HepG2 (cell line): ENCODE results near the gene SHMT1. TPM values are rescaled to one million over a fixed set of nuclear protein-coding genes. Genes with fewer than 3 reads are reported as not detected.

Source experiments
- ATF1 ChIP-seq: IDR thresholded peaks from 2 replicates; pipeline ENCODE4 v1.6.1; 2016; ENCODE audit warnings: mild to moderate bottlenecking, control low read depth
- FOXK1 ChIP-seq: sonication (generic); formaldehyde crosslinking; IDR thresholded peaks from 2 replicates; pipeline ENCODE4 v1.4.0; 2020; ENCODE audit warnings: low read depth, missing genetic modification reagents, borderline replicate concordance
- HCFC1 ChIP-seq: fragments of 150-350 bp; IDR thresholded peaks from 2 replicates; pipeline ENCODE4 v1.6.1; 2014; ENCODE audit warnings: low read depth, low read length
- IRF9 ChIP-seq: sonication (generic); formaldehyde crosslinking; IDR thresholded peaks from 2 replicates; pipeline ENCODE4 v1.8.0; 2022; ENCODE audit warnings: missing genetic modification reagents, mild to moderate bottlenecking, borderline replicate concordance
- MYPOP ChIP-seq: sonication (generic); formaldehyde crosslinking; IDR thresholded peaks from 2 replicates; pipeline ENCODE4 v1.8.1; 2023; ENCODE audit warnings: mild to moderate bottlenecking, moderate library complexity, missing genetic modification reagents
- NPAS2 ChIP-seq: sonication (generic); formaldehyde crosslinking; IDR thresholded peaks from 2 replicates; pipeline ENCODE4 v1.8.0; 2022; ENCODE audit warnings: mild to moderate bottlenecking, missing genetic modification reagents, borderline replicate concordance
- PRDM15 ChIP-seq: sonication (generic); formaldehyde crosslinking; IDR thresholded peaks from 2 replicates; pipeline ENCODE4 v1.4.0; 2020; ENCODE audit warnings: missing genetic modification reagents
- RBAK ChIP-seq: sonication (generic); formaldehyde crosslinking; IDR thresholded peaks from 2 replicates; pipeline ENCODE4 v1.5.1; 2020; ENCODE audit warnings: mild to moderate bottlenecking, missing genetic modification reagents
- RXRA ChIP-seq: sonication (generic); formaldehyde crosslinking; IDR thresholded peaks from 2 replicates; pipeline ENCODE4 v1.5.1; 2020; ENCODE audit warnings: missing genetic modification reagents
- TEAD3 ChIP-seq: optimal IDR thresholded peaks from 2 replicates; pipeline ENCODE3; 2016; ENCODE audit warnings: borderline replicate concordance
- UBTF ChIP-seq: sonication (generic); formaldehyde crosslinking; IDR thresholded peaks from 2 replicates; pipeline ENCODE4 v1.4.0; 2020; ENCODE audit warnings: mild to moderate bottlenecking, missing genetic modification reagents
- ZNF224 ChIP-seq: sonication (generic); formaldehyde crosslinking; IDR thresholded peaks from 2 replicates; pipeline ENCODE4 v1.5.0; 2020; ENCODE audit warnings: mild to moderate bottlenecking, missing genetic modification reagents
- ZNF280D ChIP-seq: sonication (generic); formaldehyde crosslinking; IDR thresholded peaks from 2 replicates; pipeline ENCODE4 v1.5.1; 2020; ENCODE audit warnings: mild to moderate bottlenecking, missing genetic modification reagents
- ZNF292 ChIP-seq: sonication (generic); formaldehyde crosslinking; IDR thresholded peaks from 2 replicates; pipeline ENCODE4 v1.8.1; 2022; ENCODE audit warnings: mild to moderate bottlenecking, low read depth, missing genetic modification reagents, borderline replicate concordance
- ZNF7 ChIP-seq: IDR thresholded peaks from 2 replicates; pipeline ENCODE4 v1.6.1; 2016; ENCODE audit warnings: missing biosample characterization, missing genetic modification reagents
- ZNF768 ChIP-seq: sonication (generic); formaldehyde crosslinking; IDR thresholded peaks from 2 replicates; pipeline ENCODE4 v1.4.0; 2020; ENCODE audit warnings: missing genetic modification reagents
- polyA plus RNA-seq, 8 experiments: library from polyadenylated mRNA; depleted of rRNA in 3 of 8; stranded (reverse) in 7 of 8; unstranded in 1 of 8; fragments of >200 nt; fragmentation: Illumina TruSeq in 4 of 8; extraction: Trizol in 4 of 8; gene quantifications; 2 replicates each; pipeline versions ENCODE4 v1.2.1 to v1.2.3, GENCODE V29; 2011 to 2016; ENCODE audit warnings: low read depth in 4 of 8, missing spikeins in 1 of 8, mixed read lengths in 1 of 8; ENCODE audit not compliant: insufficient read depth in 1 of 8
- total RNA-seq, 5 experiments: library from RNA; depleted of rRNA; stranded (reverse); fragments of >200 nt; fragmentation: Illumina TruSeq; extraction: Trizol; gene quantifications; 2 replicates each; pipeline ENCODE4 v1.2.3, GENCODE V29; 2016; ENCODE audit warnings: low read depth in 1 of 5

Gene SHMT1
- total and polyA plus RNA-seq, 2 of the 13 experiments (the other 11 are each of a cell fraction or from before 2014, with no cell fraction given) = 21.3 to 48.8 TPM

- TF ChIP-seq MYPOP (CRISPR knock-in tag) = peak; percentile 86
- TF ChIP-seq ZNF7 (CRISPR knock-in tag) = no peak
- peak; percentile 85 for TF ChIP-seq ATF1
- peak; percentile 56 for TF ChIP-seq RXRA (CRISPR knock-in tag)
- peak; percentile 39; the same call in 1 of the 2 replicates for TF ChIP-seq ZNF280D (CRISPR knock-in tag)
- 0 out of 2 replicates have a peak, but pooled peaks have one; percentile 43 for TF ChIP-seq ZNF224 (CRISPR knock-in tag)
- TF ChIP-seq FOXK1 (CRISPR knock-in tag) = peak; percentile 89; the same call in 1 of the 2 replicates
- TF ChIP-seq TEAD3 (CRISPR knock-in tag) = no peak
- peak; percentile 78 for TF ChIP-seq HCFC1
- TF ChIP-seq PRDM15 (CRISPR knock-in tag) = no peak
- TF ChIP-seq UBTF (CRISPR knock-in tag) = peak; percentile 70
- peak; percentile 73; the same call in 1 of the 2 replicates for TF ChIP-seq ZNF292
- TF ChIP-seq ZNF768 (CRISPR knock-in tag) = peak; percentile 68
- no peak for TF ChIP-seq NPAS2 (CRISPR knock-in tag)
- TF ChIP-seq RBAK (CRISPR knock-in tag) = no peak
- peak; percentile 81; the same call in 1 of the 2 replicates for TF ChIP-seq IRF9 (CRISPR knock-in tag)
Measured at GRCh38 chr17:18314731-18315561, 48.4 kb downstream of the SHMT1 start, which contains the start of the genes SMCR8 and TOP3A (continued).
